HCT116 (cell line): ENCODE results near the gene ADAMTS9. TPM values are rescaled to one million over a fixed set of nuclear protein-coding genes. Genes with fewer than 3 reads are reported as not detected.

Source experiments
- ATAC-seq: fragments of 200-7000 bp; cut with Tn5 transposase; 2 replicates; pipeline ENCODE4 v1.9.1; 2020; ENCODE audit warnings: mild to moderate bottlenecking, moderate library complexity
- BruUV-seq: library from RNA; stranded (reverse); fragments of 400-500 nt; replicated peaks from 2 replicates; lab custom pipeline; 2021; lab: Mats Ljungman, UMichigan
- CTCF ChIA-PET: fragments of 300-600 bp; sonication (Branson Sonifier 250); formaldehyde crosslinking; loops from one replicate; lab custom pipeline; 2021; ENCODE audit warnings: antibody characterized with exemption; lab: Charles Lee
- POLR2A ChIA-PET: fragments of 300-600, 350-600 bp; sonication (Branson Sonifier 250); formaldehyde crosslinking; loops from one replicate; lab custom pipeline; 2021; ENCODE audit warnings: antibody characterized with exemption; lab: Charles Lee
- RAD21 ChIA-PET, 2 experiments: fragments of 300-600 bp; sonication (Branson Sonifier 250); formaldehyde crosslinking; loops; one replicate each; lab custom pipeline; 2023; ENCODE audit warnings: low total read pairs in 2 of 2; ENCODE audit not compliant: uncharacterized antibody in 2 of 2, unreplicated experiment in 2 of 2, low non-redundant PET in 1 of 2; lab: Charles Lee
- DNase-seq: peaks from one replicate; pipeline ENCODE4 v3.0.0-alpha.2; 2010; ENCODE audit warnings: low read depth, low spot score
- H2AFZ ChIP-seq: fragments of 200-600 bp; shearing (Covaris generic), sonication (generic); 2 replicates; pipeline ENCODE4 v1.6.1; 2017; ENCODE audit warnings: low read depth, mixed run types, mixed read lengths, antibody characterized with exemption, low read length; ENCODE audit not compliant: poor library complexity, severe bottlenecking
- H3K27ac ChIP-seq: 2 replicates; pipeline ENCODE4 v1.5.1; 2012; ENCODE audit warnings: low read depth, low read length
- H3K27me3 ChIP-seq: fragments of 200-600 bp; sonication (generic); 2 replicates; pipeline ENCODE4 v1.6.1; 2016; ENCODE audit warnings: mixed run types, low read length, mixed read lengths; ENCODE audit not compliant: insufficient read depth
- H3K36me3 ChIP-seq, 2 experiments: fragments of 200-500 bp in 1 of 2; fragments of 200-600 bp in 1 of 2; sonication (Bioruptor generic) in 1 of 2; sonication (generic) in 1 of 2; 2 replicates each; pipeline versions ENCODE4 v1.5.1 to v1.6.1; 2014 to 2016; ENCODE audit warnings: low read length in 2 of 2, inconsistent platforms in 1 of 2, mixed read lengths in 1 of 2, mixed run types in 1 of 2; ENCODE audit not compliant: insufficient read depth in 2 of 2, control insufficient read depth in 1 of 2
- H3K4me1 ChIP-seq, 2 experiments: fragments of 200-600 bp in 1 of 2; sonication (generic) in 1 of 2; 2 replicates each; pipeline versions ENCODE4 v1.5.1 to v1.6.1; 2012 to 2017; ENCODE audit warnings: low read length in 2 of 2, inconsistent platforms in 1 of 2, mild to moderate bottlenecking in 1 of 2, mixed read lengths in 1 of 2, mixed run types in 1 of 2, moderate library complexity in 1 of 2; ENCODE audit not compliant: insufficient read depth in 2 of 2, control insufficient read depth in 1 of 2
- H3K4me2 ChIP-seq: fragments of 200-600 bp; sonication (generic); 2 replicates; pipeline ENCODE4 v1.6.1; 2017; ENCODE audit warnings: mixed run types, low read length, mixed read lengths
- H3K4me3 ChIP-seq, 2 experiments: fragments of 200-600 bp in 1 of 2; sonication (generic) in 1 of 2; replicated peaks in 1 of 2; 2 replicates each; pipeline ENCODE4 v1.5.1; 2011 to 2016; ENCODE audit warnings: low read length in 2 of 2, control low read depth in 1 of 2, low read depth in 1 of 2, mild to moderate bottlenecking in 1 of 2, mixed read lengths in 1 of 2, mixed run types in 1 of 2
- H3K79me2 ChIP-seq: fragments of 200-600 bp; sonication (generic); 2 replicates; pipeline ENCODE4 v1.6.1; 2017; ENCODE audit warnings: mild to moderate bottlenecking, mixed run types, low read length, moderate library complexity, mixed read lengths; ENCODE audit not compliant: insufficient read depth
- H3K9ac ChIP-seq: fragments of 200-600 bp; sonication (generic); 2 replicates; pipeline ENCODE4 v1.6.1; 2016; ENCODE audit warnings: low read length, mixed read lengths
- H3K9me2 ChIP-seq: fragments of 200-600 bp; sonication (generic), shearing (Covaris generic); 2 replicates; pipeline ENCODE4 v1.6.1; 2017; ENCODE audit warnings: mixed run types, mild to moderate bottlenecking, moderate library complexity; ENCODE audit not compliant: insufficient read depth
- H3K9me3 ChIP-seq, 2 experiments: fragments of 200-500 bp in 1 of 2; fragments of 200-600 bp in 1 of 2; sonication (Bioruptor generic) in 1 of 2; sonication (generic) in 1 of 2; 2 replicates each; pipeline ENCODE4 v1.6.1; 2014 to 2017; ENCODE audit warnings: low read length in 2 of 2, mixed read lengths in 2 of 2, inconsistent platforms in 1 of 2, low read depth in 1 of 2, mild to moderate bottlenecking in 1 of 2, mixed run types in 1 of 2, moderate library complexity in 1 of 2; ENCODE audit not compliant: control insufficient read depth in 1 of 2, insufficient read depth in 1 of 2
- H4K20me1 ChIP-seq: fragments of 200-600 bp; sonication (generic), shearing (Covaris generic); 2 replicates; pipeline ENCODE4 v1.6.1; 2017; ENCODE audit warnings: mixed run types, mild to moderate bottlenecking, moderate library complexity; ENCODE audit not compliant: insufficient read depth
- CEBPB ChIP-seq: IDR thresholded peaks from 2 replicates; pipeline ENCODE4 v1.6.1; 2012; ENCODE audit warnings: low read depth
- CTCF ChIP-seq, 3 experiments: fragments of 200-600 bp in 1 of 3; sonication (generic) in 1 of 3; IDR thresholded peaks in 2 of 3; conservative IDR thresholded peaks in 1 of 3; 2 replicates each; pipeline ENCODE4 v1.5.1; 2012 to 2017; ENCODE audit warnings: low read depth in 2 of 3, low read length in 2 of 3, antibody characterized with exemption in 1 of 3, borderline replicate concordance in 1 of 3, control low read depth in 1 of 3, mild to moderate bottlenecking in 1 of 3, mixed read lengths in 1 of 3, mixed run types in 1 of 3, moderate library complexity in 1 of 3; ENCODE audit not compliant: insufficient read depth in 1 of 3
- EGR1 ChIP-seq: IDR thresholded peaks from 2 replicates; pipeline ENCODE4 v1.6.1; 2012; ENCODE audit warnings: low read depth
- ELF1 ChIP-seq: IDR thresholded peaks from 2 replicates; pipeline ENCODE4 v1.6.1; 2012; ENCODE audit warnings: low read depth, borderline replicate concordance
- EZH2 ChIP-seq: fragments of 200-600 bp; sonication (generic); IDR thresholded peaks from 2 replicates; pipeline ENCODE4 v1.6.1; 2017; ENCODE audit warnings: antibody characterized with exemption, mixed run types
- EZH2phosphoT487 ChIP-seq: fragments of 200-600 bp; IDR thresholded peaks from 2 replicates; pipeline ENCODE4 v1.6.1; 2018; ENCODE audit warnings: antibody characterized with exemption, borderline replicate concordance
- FOSL1 ChIP-seq: IDR thresholded peaks from 2 replicates; pipeline ENCODE4 v1.6.1; 2012; ENCODE audit warnings: low read depth
- JUND ChIP-seq: IDR thresholded peaks from 2 replicates; pipeline ENCODE4 v1.6.1; 2012
- POLR2A ChIP-seq: IDR thresholded peaks from 2 replicates; pipeline ENCODE4 v1.7.0; 2011; ENCODE audit warnings: borderline replicate concordance; ENCODE audit not compliant: insufficient read depth, insufficient read length; ENCODE audit errors: extremely low read depth
- RAD21 ChIP-seq: IDR thresholded peaks from 2 replicates; pipeline ENCODE4 v1.6.1; 2012; ENCODE audit warnings: low read depth, mild to moderate bottlenecking
- SP1 ChIP-seq: IDR thresholded peaks from 2 replicates; pipeline ENCODE4 v1.6.1; 2012; ENCODE audit warnings: low read depth
- SRF ChIP-seq: IDR thresholded peaks from 2 replicates; pipeline ENCODE4 v1.6.1; 2012; ENCODE audit warnings: low read depth
- TCF7L2 ChIP-seq: IDR thresholded peaks from 2 replicates; pipeline ENCODE4 v1.7.0; 2011; ENCODE audit warnings: borderline replicate concordance, inconsistent platforms; ENCODE audit not compliant: insufficient read depth, insufficient read length; ENCODE audit errors: extremely low read depth
- YY1 ChIP-seq: IDR thresholded peaks from 2 replicates; pipeline ENCODE4 v1.6.1; 2011; ENCODE audit warnings: low read length, low read depth, moderate library complexity, mild to moderate bottlenecking; ENCODE audit not compliant: insufficient replicate concordance; ENCODE audit errors: extremely low read depth
- ZFX ChIP-seq: fragments of 450-650 bp; IDR thresholded peaks from 2 replicates; pipeline ENCODE4 v1.6.1; 2017
- ZNF274 ChIP-seq: fragments of 200-500 bp; sonication (Bioruptor generic); IDR thresholded peaks from 2 replicates; pipeline ENCODE4 v1.6.1; 2014; ENCODE audit warnings: mild to moderate bottlenecking, low read depth, low read length, inconsistent platforms
- intact Hi-C: fragments of 100-400 bp; cut with micrococcal nuclease; formaldehyde crosslinking; loops from 2 replicates; pipeline ENCODE4 v1.10.0; 2022
- total RNA-seq: library from RNA; stranded (reverse); gene quantifications from one replicate; pipeline ENCODE4 v1.2.1, GENCODE V29; 2021; ENCODE audit not compliant: unreplicated experiment

The ADAMTS9 gene
- total RNA-seq, 1 experiment from 2014 or later = 0.05 TPM

GRCh38 chr3:64539451-64540196 lies 148.2 kb downstream of the ADAMTS9 start:
- Histone ChIP-seq H3K4me1 (no peaks in the 10 kb centered on the region), H3K9me3 (no peaks in the 10 kb centered on the region), H3K27ac (no peak overlapping the region)
- POLR2A ChIA-PET = no interaction called here
- TF ChIP-seq EGR1 (no peak), TCF7L2 (no peak), CTCF (IDR thresholded peaks at IDR 0.05 in 2 of 3, conservative IDR thresholded peaks at IDR 0.05 in 1 of 3; ENCODE audit: borderline replicate concordance in 1 of 3, insufficient read depth in 1 of 3, low read depth in 2 of 3, low read length in 2 of 3) (no peak), SRF (no peak), EZH2phosphoT487 (no peak), POLR2A (no peak), YY1 (no peak), JUND (no peak), ZFX (no peak), SP1 (no peak), EZH2 (no peak), RAD21 (no peak), ZNF274 (no peak), CEBPB (no peak), ELF1 (no peak), FOSL1 (no peak)
- TF ChIP-seq, all 23 proteins: peak for 0
- H3K9me2 ChIP-seq = no peaks in the 10 kb centered on the region
- no peaks in the 10 kb centered on the region for H3K79me2 ChIP-seq
- intact Hi-C loops = no loop called here
- no TSS peak for BruUV-seq
- no peak for ATAC-seq
- ChIA-PET RAD21 (no interaction called here), CTCF (no interaction called here)
- no peak overlapping the region for H3K9ac ChIP-seq
- no peak overlapping the region for H3K4me2 ChIP-seq
- H3K27me3 ChIP-seq = peaks cover 52% of the 10 kb centered on the region
- no peak overlapping the region for H2AFZ ChIP-seq
- no peaks in the 10 kb centered on the region for H3K36me3 ChIP-seq
- no peak for DNase-seq
- H3K4me3 ChIP-seq = no peak overlapping the region
- H4K20me1 ChIP-seq = no peaks in the 10 kb centered on the region
